OCI-LY7 (cell line): Measurements from ENCODE around the gene RNF125.

ENCODE experiments used
- CTCF ChIP-seq: fragments of 200-600 bp; sonication (generic); conservative IDR thresholded peaks from 2 replicates; pipeline ENCODE4 v1.5.1; 2014; ENCODE audit warnings: mild to moderate bottlenecking, antibody characterized with exemption, low read length, moderate library complexity, mixed read lengths
- EZH2phosphoT487 ChIP-seq: fragments of 200-600 bp; sonication (generic); IDR thresholded peaks from 2 replicates; pipeline ENCODE4 v1.6.1; 2018; ENCODE audit warnings: low read depth, borderline replicate concordance, mild to moderate bottlenecking, mixed run types, antibody characterized with exemption, low read length, moderate library complexity, mixed read lengths

- TF ChIP-seq CTCF (no peak), EZH2phosphoT487 (no peak)
Measured at GRCh38 chr18:32112826-32113225, 94.2 kb downstream of the RNF125 start.
